SU-DHL-6 (cell line): ENCODE measurements around the gene ABCB7.

Experiments used
- H2AFZ ChIP-seq: fragments of 200-600 bp; sonication (generic); 2 replicates; pipeline ENCODE4 v1.6.1; 2014; ENCODE audit warnings: low read depth, mild to moderate bottlenecking, moderate library complexity, mixed read lengths, antibody characterized with exemption, low read length; ENCODE audit not compliant: severe bottlenecking
- H3F3A ChIP-seq: fragments of 200-600 bp; shearing (Covaris generic); 2 replicates; pipeline ENCODE4 v1.6.0; 2016; ENCODE audit warnings: antibody characterized with exemption, mild to moderate bottlenecking; ENCODE audit not compliant: insufficient read depth
- H3K27ac ChIP-seq: fragments of 200-600 bp; sonication (generic); 2 replicates; pipeline ENCODE4 v1.5.1; 2016; ENCODE audit warnings: low read depth, mild to moderate bottlenecking, low read length, moderate library complexity, mixed read lengths
- H3K27me3 ChIP-seq: fragments of 200-600 bp; sonication (generic), shearing (Covaris generic); 2 replicates; pipeline ENCODE4 v1.6.0; 2014; ENCODE audit warnings: mild to moderate bottlenecking, low read length
- H3K36me3 ChIP-seq: fragments of 200-600 bp; sonication (generic); 2 replicates; pipeline ENCODE4 v1.6.1; 2014; ENCODE audit warnings: mild to moderate bottlenecking, low read length, mixed read lengths
- H3K4me2 ChIP-seq: fragments of 300-600, 200-600 bp; shearing (Covaris generic), sonication (generic); 2 replicates; pipeline ENCODE4 v1.6.0; 2014; ENCODE audit warnings: low read length, low read depth, mild to moderate bottlenecking; ENCODE audit not compliant: poor library complexity, severe bottlenecking
- H3K4me3 ChIP-seq: fragments of 200-600 bp; sonication (generic); 2 replicates; pipeline ENCODE4 v1.5.1; 2014; ENCODE audit warnings: antibody characterized with exemption, low read length, mild to moderate bottlenecking, mixed read lengths; ENCODE audit not compliant: insufficient read depth, poor library complexity, severe bottlenecking
- H3K79me2 ChIP-seq: fragments of 200-600 bp; sonication (generic); 2 replicates; pipeline ENCODE4 v1.6.1; 2014; ENCODE audit warnings: mild to moderate bottlenecking, low read length, moderate library complexity; ENCODE audit not compliant: insufficient read depth
- H3K9ac ChIP-seq: fragments of 200-600 bp; sonication (generic); 2 replicates; pipeline ENCODE4 v1.7.0; 2014; ENCODE audit warnings: mild to moderate bottlenecking, low read length
- H3K9me2 ChIP-seq: fragments of 200-600 bp; sonication (generic); replicated peaks from 2 replicates; pipeline ENCODE4 v1.6.1; 2014; ENCODE audit warnings: low read length; ENCODE audit not compliant: insufficient read depth
- H3K9me3 ChIP-seq: fragments of 200-600 bp; sonication (generic); 2 replicates; pipeline ENCODE4 v1.6.1; 2014; ENCODE audit warnings: low read length, mixed read lengths; ENCODE audit not compliant: insufficient read depth
- H4K20me1 ChIP-seq: fragments of 200-600 bp; sonication (generic); 2 replicates; pipeline ENCODE4 v1.6.1; 2014; ENCODE audit warnings: low read depth, mild to moderate bottlenecking, antibody characterized with exemption, low read length, moderate library complexity, mixed read lengths
- CTCF ChIP-seq: fragments of 200-600 bp; sonication (generic); IDR thresholded peaks from one replicate; pipeline ENCODE4 v1.5.1; 2017; ENCODE audit warnings: antibody characterized with exemption, mild to moderate bottlenecking, low read length, moderate library complexity; ENCODE audit not compliant: insufficient read depth, poor library complexity, severe bottlenecking
- EZH2phosphoT487 ChIP-seq: fragments of 200-600 bp; sonication (generic), shearing (Covaris generic); conservative IDR thresholded peaks from 2 replicates; pipeline ENCODE4 v1.6.1; 2018; ENCODE audit warnings: mild to moderate bottlenecking, antibody characterized with exemption, low read length, moderate library complexity, mixed read lengths

ABCB7 gene

DNA sequence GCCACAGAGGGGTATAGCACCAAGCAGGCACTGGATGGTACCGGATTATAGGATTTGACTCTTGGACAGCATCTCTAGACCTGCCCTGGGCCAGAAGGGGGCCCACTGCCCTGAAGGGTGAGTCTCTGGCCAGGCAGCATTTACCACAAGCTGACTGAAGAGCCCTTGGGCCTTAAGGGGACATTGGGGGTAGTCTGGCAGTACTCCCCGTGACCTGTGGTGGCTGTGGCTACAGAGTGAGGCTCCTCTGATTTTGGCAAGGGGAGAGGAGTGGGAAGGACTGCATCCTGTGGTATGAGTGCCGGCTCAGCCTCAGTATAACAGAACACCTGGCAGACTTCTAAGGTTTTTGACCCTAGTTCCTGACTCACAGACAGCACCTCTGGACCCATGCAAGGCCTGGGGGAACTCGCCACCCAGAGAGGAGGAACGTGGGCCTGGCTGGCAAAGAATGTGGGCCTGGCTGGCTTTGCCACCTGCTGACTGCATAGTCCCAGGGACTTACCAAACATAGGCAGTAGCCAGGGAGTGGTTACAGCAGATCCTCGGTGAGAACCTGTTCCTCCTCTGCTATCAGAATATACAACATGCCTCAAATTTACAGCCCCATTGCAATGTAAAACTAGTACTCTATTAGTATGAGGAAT lies 48.1 kb downstream of the ABCB7 start:
- no peak overlapping the region for H3K4me3 ChIP-seq
- H3K9me3 ChIP-seq, result no peaks in the 10 kb centered on the region

DNA sequence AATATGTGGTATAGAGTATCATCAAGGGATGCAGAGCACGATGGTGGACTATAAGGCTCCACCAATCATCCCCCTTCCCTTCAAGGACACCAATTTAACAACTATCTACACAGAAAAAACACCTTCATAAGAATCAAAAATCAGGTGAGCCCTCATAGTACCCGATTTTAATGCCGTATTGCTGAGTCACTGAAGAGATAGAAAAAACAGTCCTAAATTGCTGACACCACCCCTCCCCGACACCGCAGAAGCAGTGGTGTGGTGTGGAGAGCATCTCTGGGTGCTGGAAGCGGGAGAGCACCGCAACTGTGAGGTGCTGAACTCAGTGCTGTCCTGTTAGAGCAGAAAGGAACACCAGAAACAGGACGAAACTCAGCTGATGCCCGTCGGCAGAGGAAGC lies 49.3 kb downstream of the ABCB7 start:
- Histone ChIP-seq H3K27me3 (no peaks in the 10 kb centered on the region), H3K9me2 (no peaks in the 10 kb centered on the region), H3F3A (no peaks in the 10 kb centered on the region), H3K9ac (no peak overlapping the region), H3K79me2 (peaks cover 3% of the 10 kb centered on the region; the same call in 1 of the 2 replicates), H4K20me1 (no peaks in the 10 kb centered on the region), H3K36me3 (no peaks in the 10 kb centered on the region), H2AFZ (no peak overlapping the region), H3K4me3 (no peak overlapping the region), H3K27ac (no peak overlapping the region), H3K4me2 (no peak overlapping the region), H3K9me3 (no peaks in the 10 kb centered on the region)
- TF ChIP-seq EZH2phosphoT487, result no peak
- TF ChIP-seq CTCF, result no peak

More for the DNA sequence above, 48.1 kb downstream of the ABCB7 start:
- H3K4me2 ChIP-seq, result no peak overlapping the region
- H2AFZ ChIP-seq, result no peak overlapping the region
- H3K36me3 ChIP-seq, result no peaks in the 10 kb centered on the region
- TF ChIP-seq EZH2phosphoT487 (no peak), CTCF (no peak)
- H3K27me3 ChIP-seq, result no peaks in the 10 kb centered on the region
- no peaks in the 10 kb centered on the region for H3K9me2 ChIP-seq
- H4K20me1 ChIP-seq, result no peaks in the 10 kb centered on the region
- H3K9ac ChIP-seq, result no peak overlapping the region
- peaks cover 3% of the 10 kb centered on the region; the same call in 1 of the 2 replicates for H3K79me2 ChIP-seq
- no peaks in the 10 kb centered on the region for H3F3A ChIP-seq
- H3K27ac ChIP-seq, result no peak overlapping the region

DNA sequence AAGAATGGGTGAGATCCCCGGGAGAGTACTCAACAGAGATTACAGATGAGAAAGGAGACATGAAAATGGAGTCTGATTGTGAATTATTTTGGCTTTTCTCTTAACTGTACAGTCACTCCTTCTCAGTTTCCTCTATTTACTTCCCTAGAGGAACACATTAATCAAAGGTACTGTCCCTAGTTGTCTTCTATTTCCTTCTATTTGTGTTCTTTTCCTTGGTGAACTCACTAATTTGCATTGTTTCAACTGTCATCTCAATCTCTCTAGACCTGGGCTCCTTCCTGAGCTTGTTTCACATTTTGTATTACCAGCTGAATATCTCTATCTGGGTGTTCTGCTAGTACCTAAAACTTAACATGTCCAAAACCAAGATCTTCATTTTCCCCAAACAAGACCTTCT lies 59.8 kb downstream of the ABCB7 start:
- Histone ChIP-seq H3K4me3 (no peak overlapping the region), H3F3A (no peaks in the 10 kb centered on the region), H3K36me3 (no peaks in the 10 kb centered on the region), H3K27me3 (no peaks in the 10 kb centered on the region), H3K27ac (no peak overlapping the region), H3K9me3 (no peaks in the 10 kb centered on the region), H4K20me1 (no peaks in the 10 kb centered on the region), H3K4me2 (no peak overlapping the region), H3K9ac (no peak overlapping the region), H3K9me2 (no peaks in the 10 kb centered on the region), H2AFZ (no peak overlapping the region), H3K79me2 (no peaks in the 10 kb centered on the region)
- TF ChIP-seq EZH2phosphoT487 (no peak), CTCF (no peak)
